Progenitor cell of endocrine pancreas (in vitro differentiated cells): Measurements from ENCODE around the gene DIP2C. TPM values are rescaled to one million over a fixed set of nuclear protein-coding genes. Genes with fewer than 3 reads are reported as not detected.
"Not testable (repeated sequence)": the region's sequence is repeated elsewhere in the genome, so short reads cannot be mapped to it uniquely, and the experiment has no call there.

Experiments
- DNase-seq: peaks from one replicate; pipeline ENCODE4 v3.0.0; 2021; ENCODE audit warnings: low spot score; ENCODE audit not compliant: unreplicated experiment
- H3K27ac Mint-ChIP-seq: 2 replicates; pipeline ENCODE4 v1.8.0; 2021; ENCODE audit warnings: mild to moderate bottlenecking, moderate library complexity, mixed read lengths
- H3K27me3 Mint-ChIP-seq: 2 replicates; pipeline ENCODE4 v1.8.0; 2021; ENCODE audit warnings: mixed read lengths
- H3K36me3 Mint-ChIP-seq: 2 replicates; pipeline ENCODE4 v1.8.0; 2022; ENCODE audit warnings: mixed read lengths; ENCODE audit not compliant: insufficient read depth
- H3K4me1 Mint-ChIP-seq: 2 replicates; pipeline ENCODE4 v1.8.0; 2021; ENCODE audit warnings: low read depth, mixed read lengths
- H3K4me3 Mint-ChIP-seq: 2 replicates; pipeline ENCODE4 v1.8.0; 2021; ENCODE audit warnings: low read depth, mild to moderate bottlenecking, moderate library complexity, mixed read lengths
- H3K9me3 Mint-ChIP-seq: 2 replicates; pipeline ENCODE4 v1.8.0; 2021; ENCODE audit warnings: low read depth, mixed read lengths
- CTCF ChIP-seq: fragments of 200-600 bp; sonication (generic); IDR thresholded peaks from one replicate; pipeline ENCODE4 v1.5.0; 2021; ENCODE audit warnings: antibody characterized with exemption, mild to moderate bottlenecking; ENCODE audit not compliant: unreplicated experiment
- total RNA-seq: library from RNA; stranded (reverse); gene quantifications from 2 replicates; pipeline ENCODE4 v1.2.1, GENCODE V29; 2021

The DIP2C gene
- total RNA-seq, 1 donor from 2014 or later: 27.2 TPM

GRCh38 chr10:515674-516073 is 173.8 kb downstream of the DIP2C start:
- H3K4me3 Mint-ChIP-seq: no peak overlapping the region
- peaks cover 65% of the 10 kb centered on the region for H3K4me1 Mint-ChIP-seq
- H3K27ac Mint-ChIP-seq: peak overlapping the region; percentile 92
- H3K27me3 Mint-ChIP-seq: no peaks in the 10 kb centered on the region
- DNase-seq: no peak
- H3K9me3 Mint-ChIP-seq: no peaks in the 10 kb centered on the region
- no peaks in the 10 kb centered on the region for H3K36me3 Mint-ChIP-seq
- TF ChIP-seq CTCF: no peak

- peak overlapping the region; percentile 90 for H3K27ac Mint-ChIP-seq
Observed at GRCh38 chr10:514137-514671, 175.3 kb downstream of the DIP2C start.

GRCh38 chr10:513393-513792 is 176.1 kb downstream of the DIP2C start:
- H3K36me3 Mint-ChIP-seq: no peaks in the 10 kb centered on the region
- TF ChIP-seq CTCF: no peak
- no peak for DNase-seq
- H3K4me1 Mint-ChIP-seq: peaks cover 62% of the 10 kb centered on the region
- no peaks in the 10 kb centered on the region for H3K27me3 Mint-ChIP-seq
- H3K27ac Mint-ChIP-seq: peak overlapping the region; percentile 90
- H3K4me3 Mint-ChIP-seq: peak overlapping the region; percentile 36
- no peaks in the 10 kb centered on the region for H3K9me3 Mint-ChIP-seq

More at GRCh38 chr10:514137-514671, 175.3 kb downstream of the DIP2C start:
- DNase-seq: peak; percentile 53
- Mint-ChIP-seq H3K9me3 (no peaks in the 10 kb centered on the region), H3K4me3 (peak overlapping the region; percentile 46), H3K36me3 (no peaks in the 10 kb centered on the region), H3K27me3 (no peaks in the 10 kb centered on the region), H3K4me1 (peaks cover 68% of the 10 kb centered on the region)
- TF ChIP-seq CTCF: no peak

GRCh38 chr10:512661-513060 is 176.8 kb downstream of the DIP2C start:
- DNase-seq, H3K36me3 Mint-ChIP-seq, H3K27me3 Mint-ChIP-seq, H3K27ac Mint-ChIP-seq, H3K4me3 Mint-ChIP-seq, H3K9me3 Mint-ChIP-seq: not testable (repeated sequence)
- peaks cover 58% of the 10 kb centered on the region for H3K4me1 Mint-ChIP-seq

GRCh38 chr10:511849-512191 is 177.6 kb downstream of the DIP2C start:
- Mint-ChIP-seq H3K36me3 (peaks cover 3% of the 10 kb centered on the region), H3K9me3 (no peaks in the 10 kb centered on the region), H3K27ac (peak overlapping the region; percentile 79), H3K4me3 (no peak overlapping the region), H3K4me1 (peaks cover 52% of the 10 kb centered on the region), H3K27me3 (no peaks in the 10 kb centered on the region)
- no peak for DNase-seq
- no peak for TF ChIP-seq CTCF

- no peaks in the 10 kb centered on the region for H3K27me3 Mint-ChIP-seq
- H3K4me1 Mint-ChIP-seq: peaks cover 52% of the 10 kb centered on the region
- peak; percentile 93 for DNase-seq
- peak overlapping the region; percentile 90 for H3K27ac Mint-ChIP-seq
- TF ChIP-seq CTCF: peak; percentile 98
- H3K4me3 Mint-ChIP-seq: peak overlapping the region; percentile 43
- peaks cover 3% of the 10 kb centered on the region for H3K36me3 Mint-ChIP-seq
- no peaks in the 10 kb centered on the region for H3K9me3 Mint-ChIP-seq
Observed at GRCh38 chr10:511101-511848, 178.2 kb downstream of the DIP2C start.
